Measurements from ENCODE around the gene UBE2QL1.

DNA sequence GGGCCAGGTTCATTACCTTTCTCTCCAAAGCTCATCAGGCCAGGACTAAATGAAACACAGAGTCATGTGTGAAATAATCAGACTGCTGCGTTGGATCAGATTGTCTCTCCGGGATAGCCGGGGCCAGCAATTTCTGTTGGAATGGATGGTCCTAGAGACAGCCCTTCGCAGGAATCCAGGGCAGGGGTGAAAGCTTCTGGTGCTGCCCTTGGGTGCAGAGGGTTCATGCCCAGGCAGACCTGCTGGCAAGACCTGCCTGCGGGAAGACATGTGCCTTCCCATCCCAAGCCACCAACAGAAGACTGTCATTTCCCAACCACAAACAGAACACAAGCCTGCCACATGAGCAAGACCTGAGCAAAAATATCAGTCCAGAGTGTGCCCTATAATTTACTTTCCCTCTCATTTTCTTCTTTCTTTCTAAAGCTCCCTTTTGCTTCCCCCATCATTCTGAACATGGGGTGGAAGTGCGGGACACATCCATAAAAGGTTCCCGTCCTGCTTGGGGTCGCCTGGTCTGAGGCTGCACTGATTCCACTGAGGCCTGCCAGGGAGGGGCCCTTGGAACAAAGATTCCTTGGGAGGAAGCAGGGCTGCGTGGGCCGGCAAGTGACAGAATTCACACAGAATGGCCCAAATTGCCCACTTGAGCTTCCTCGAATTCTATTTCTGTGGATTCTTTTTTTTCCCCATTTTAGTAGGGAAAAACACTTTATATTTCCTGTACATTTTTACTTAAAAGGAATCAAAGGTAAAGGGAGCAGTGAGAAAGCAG is 57.3 kb downstream of the UBE2QL1 start:
- TF ChIP-seq, protein P1, sequence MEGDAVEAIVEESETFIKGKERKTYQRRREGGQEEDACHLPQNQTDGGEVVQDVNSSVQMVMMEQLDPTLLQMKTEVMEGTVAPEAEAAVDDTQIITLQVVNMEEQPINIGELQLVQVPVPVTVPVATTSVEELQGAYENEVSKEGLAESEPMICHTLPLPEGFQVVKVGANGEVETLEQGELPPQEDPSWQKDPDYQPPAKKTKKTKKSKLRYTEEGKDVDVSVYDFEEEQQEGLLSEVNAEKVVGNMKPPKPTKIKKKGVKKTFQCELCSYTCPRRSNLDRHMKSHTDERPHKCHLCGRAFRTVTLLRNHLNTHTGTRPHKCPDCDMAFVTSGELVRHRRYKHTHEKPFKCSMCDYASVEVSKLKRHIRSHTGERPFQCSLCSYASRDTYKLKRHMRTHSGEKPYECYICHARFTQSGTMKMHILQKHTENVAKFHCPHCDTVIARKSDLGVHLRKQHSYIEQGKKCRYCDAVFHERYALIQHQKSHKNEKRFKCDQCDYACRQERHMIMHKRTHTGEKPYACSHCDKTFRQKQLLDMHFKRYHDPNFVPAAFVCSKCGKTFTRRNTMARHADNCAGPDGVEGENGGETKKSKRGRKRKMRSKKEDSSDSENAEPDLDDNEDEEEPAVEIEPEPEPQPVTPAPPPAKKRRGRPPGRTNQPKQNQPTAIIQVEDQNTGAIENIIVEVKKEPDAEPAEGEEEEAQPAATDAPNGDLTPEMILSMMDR (IDR thresholded peaks at IDR 0.05): no peak
- TF ChIP-seq POLR2A (IDR thresholded peaks at IDR 0.05) (no peak), EP300 (IDR thresholded peaks at IDR 0.05) (no peak), POLR2AphosphoS5 (IDR thresholded peaks at IDR 0.05) (no peak)
